Stimulated activated CD4-positive, alpha-beta T cell treated with anti-CD3 and anti-CD28 coated beads, Interleukin-2, amount 100 ng/mL, for 4 hours (primary cell): ENCODE measurements around the gene CRCP.

Experiments used
- DNase-seq: peaks from one replicate; pipeline ENCODE4 v3.0.0-alpha.2; 2020; ENCODE audit warnings: low read depth

The CRCP gene

GRCh38 chr7:66189695-66190503 is 75.3 kb downstream of the CRCP start:
- DNase-seq: no peak

- DNase-seq: no peak
Observed at GRCh38 chr7:66190504-66190857, 75.8 kb downstream of the CRCP start.

- DNase-seq: no peak
Observed at GRCh38 chr7:66193146-66193725, 78.6 kb downstream of the CRCP start.

- no peak for DNase-seq
Observed at GRCh38 chr7:66198469-66198868, 83.8 kb downstream of the CRCP start.

- DNase-seq: no peak
Observed at GRCh38 chr7:66198956-66199355, 84.3 kb downstream of the CRCP start.

GRCh38 chr7:66202441-66202840 is 87.8 kb downstream of the CRCP start:
- DNase-seq: no peak
